Endothelial cell of umbilical vein (primary cell): ENCODE data around the gene MAML3. TPM values are rescaled to one million over a fixed set of nuclear protein-coding genes. Genes with fewer than 3 reads are reported as not detected.

ENCODE experiments used
- BruUV-seq: library from RNA; stranded (reverse); fragments of 400-500 nt; replicated peaks from 2 replicates; lab custom pipeline; 2021; lab: Mats Ljungman, UMichigan
- CTCF ChIA-PET: fragments of 300-600, 350-600 bp; sonication (Branson Sonifier 250); formaldehyde crosslinking; loops from one replicate; lab custom pipeline; 2021; ENCODE audit warnings: antibody characterized with exemption, inconsistent platforms; lab: Charles Lee
- POLR2A ChIA-PET: fragments of 300-600, 350-600 bp; sonication (Branson Sonifier 250); formaldehyde crosslinking; loops from one replicate; lab custom pipeline; 2021; ENCODE audit warnings: antibody characterized with exemption, inconsistent platforms; lab: Charles Lee
- DNase-seq: peaks from one replicate; pipeline ENCODE4 v3.0.0-alpha.2; 2011; ENCODE audit warnings: low read depth, low spot score
- FAIRE-seq: peaks from 2 replicates; lab custom pipeline; 2011; peaks lifted over from hg19 to GRCh38; lab: Jason Lieb, UNC
- H2AFZ ChIP-seq: 2 replicates; pipeline ENCODE4 v1.6.0; 2012; ENCODE audit warnings: low read depth, low read length, control low read depth, inconsistent platforms
- H3K27ac ChIP-seq: 2 replicates; pipeline ENCODE4 v1.5.1; 2011; ENCODE audit warnings: low read depth, mild to moderate bottlenecking, control low read depth, low read length, moderate library complexity; ENCODE audit not compliant: insufficient read depth
- H3K27me3 ChIP-seq, 2 experiments: 2 replicates each; pipeline versions ENCODE4 v1.6.0 to v1.6.1; 2011; ENCODE audit warnings: low read length in 2 of 2, mixed read lengths in 1 of 2; ENCODE audit not compliant: control insufficient read depth in 2 of 2, insufficient read depth in 2 of 2
- H3K36me3 ChIP-seq, 2 experiments: 2 replicates in 1 of 2; 3 replicates in 1 of 2; pipeline ENCODE4 v1.5.1; 2011; ENCODE audit warnings: low read length in 2 of 2, mild to moderate bottlenecking in 1 of 2, moderate library complexity in 1 of 2; ENCODE audit not compliant: control insufficient read depth in 2 of 2, insufficient read depth in 2 of 2; ENCODE audit errors: extremely low read depth in 1 of 2
- H3K4me1 ChIP-seq: 3 replicates; pipeline ENCODE4 v1.5.1; 2011; ENCODE audit warnings: mild to moderate bottlenecking, low read length; ENCODE audit not compliant: control insufficient read depth, insufficient read depth; ENCODE audit errors: extremely low read depth
- H3K4me2 ChIP-seq: 2 replicates; pipeline ENCODE4 v1.6.1; 2011; ENCODE audit warnings: low read length, control low read depth, mixed read lengths; ENCODE audit not compliant: insufficient read depth
- H3K4me3 ChIP-seq, 3 experiments: fragments of 200-600 bp in 1 of 3; sonication (generic), shearing (Covaris generic) in 1 of 3; replicated peaks in 1 of 3; 2 replicates each; pipeline ENCODE4 v1.5.1; 2011 to 2016; ENCODE audit warnings: control low read depth in 3 of 3, low read length in 3 of 3, mild to moderate bottlenecking in 2 of 3, inconsistent platforms in 1 of 3, low read depth in 1 of 3, moderate library complexity in 1 of 3; ENCODE audit not compliant: insufficient read depth in 1 of 3
- H3K79me2 ChIP-seq: 2 replicates; pipeline ENCODE4 v1.6.0; 2012; ENCODE audit warnings: low read length, inconsistent platforms; ENCODE audit not compliant: control insufficient read depth, insufficient read depth
- H3K9ac ChIP-seq: replicated peaks from 2 replicates; pipeline ENCODE3; 2011; ENCODE audit warnings: low read length, control low read depth; ENCODE audit not compliant: insufficient read depth; ENCODE audit errors: extremely low read depth
- H3K9me1 ChIP-seq: replicated peaks from 3 replicates; pipeline ENCODE4 v1.6.0; 2011; ENCODE audit warnings: mild to moderate bottlenecking, low read length; ENCODE audit not compliant: control insufficient read depth, insufficient read depth; ENCODE audit errors: extremely low read depth
- H3K9me3 ChIP-seq: replicated peaks from 2 replicates; pipeline ENCODE4 v1.5.1; 2012; ENCODE audit warnings: low read length, inconsistent platforms; ENCODE audit not compliant: control insufficient read depth, insufficient read depth
- H4K20me1 ChIP-seq: replicated peaks from 2 replicates; pipeline ENCODE3; 2011; ENCODE audit warnings: mild to moderate bottlenecking, low read length; ENCODE audit not compliant: control insufficient read depth, insufficient read depth; ENCODE audit errors: extremely low read depth
- CTCF ChIP-seq, 2 donors: IDR thresholded peaks; 1 replicate in 1 of 2; 2 replicates in 1 of 2; pipeline ENCODE4 v1.5.1; 2011; ENCODE audit warnings: low read length in 2 of 2, mild to moderate bottlenecking in 2 of 2, moderate library complexity in 2 of 2, control low read depth in 1 of 2, inconsistent platforms in 1 of 2, low read depth in 1 of 2; ENCODE audit not compliant: insufficient read depth in 1 of 2; ENCODE audit errors: extremely low read depth in 1 of 2
- EZH2 ChIP-seq: IDR thresholded peaks from 2 replicates; pipeline ENCODE4 v1.6.1; 2012; ENCODE audit warnings: borderline replicate concordance, low read depth, mild to moderate bottlenecking, moderate library complexity, low read length, inconsistent platforms; ENCODE audit not compliant: severe bottlenecking
- FOS ChIP-seq: IDR thresholded peaks from 2 replicates; pipeline ENCODE4 v1.6.1; 2011; ENCODE audit warnings: mild to moderate bottlenecking, low read length, moderate library complexity, borderline replicate concordance; ENCODE audit not compliant: insufficient read depth
- GATA2 ChIP-seq: IDR thresholded peaks from 2 replicates; pipeline ENCODE4 v1.7.0; 2011; ENCODE audit warnings: low read depth, mild to moderate bottlenecking, moderate library complexity, mixed read lengths, low read length; ENCODE audit not compliant: insufficient read length, insufficient read depth
- JUN ChIP-seq: IDR thresholded peaks from 2 replicates; pipeline ENCODE4 v1.6.1; 2011; ENCODE audit warnings: borderline replicate concordance, low read depth; ENCODE audit not compliant: insufficient read length, insufficient read depth
- MAX ChIP-seq: IDR thresholded peaks from 2 replicates; pipeline ENCODE4 v1.6.1; 2011; ENCODE audit not compliant: insufficient read depth, insufficient read length
- MYC ChIP-seq: IDR thresholded peaks from one replicate; pipeline ENCODE4 v1.6.1; 2011; ENCODE audit warnings: mild to moderate bottlenecking, low read depth, low read length
- POLR2A ChIP-seq: IDR thresholded peaks from 2 replicates; pipeline ENCODE4 v1.6.1; 2012; ENCODE audit warnings: low read depth, mild to moderate bottlenecking, control low read depth, low read length
- POLR2AphosphoS5 ChIP-seq: IDR thresholded peaks from 2 replicates; pipeline ENCODE4 v1.6.1; 2012; ENCODE audit warnings: low read depth, mild to moderate bottlenecking, control low read depth, low read length, moderate library complexity; ENCODE audit not compliant: insufficient read depth
- dilution Hi-C: fragments of 300-500 bp; cut with MboI; formaldehyde crosslinking; loops from one replicate; pipeline ENCODE4 v1.15.0; 2019; ENCODE audit warnings: low sequenced_read_pairs; ENCODE audit not compliant: extremely low pct_ligation_motif_present
- intact Hi-C: fragments of 100-400 bp; cut with micrococcal nuclease; formaldehyde crosslinking; loops from one replicate; pipeline ENCODE4 v1.10.0; 2022
- polyA plus RNA-seq, 4 experiments: library from polyadenylated mRNA; depleted of rRNA in 3 of 4; stranded (reverse) in 3 of 4; unstranded in 1 of 4; fragments of >200 nt; gene quantifications; 2 replicates each; pipeline versions ENCODE4 v1.2.1 to v1.2.3, GENCODE V29; 2011 to 2012; ENCODE audit warnings: missing spikeins in 1 of 4
- total RNA-seq: library from RNA; stranded (reverse); gene quantifications from 2 replicates; pipeline ENCODE4 v1.2.3, GENCODE V29; 2021

The MAML3 gene
- total and polyA plus RNA-seq, 2 donors (not counting 3 experiments of a cell fraction or from before 2014, with no cell fraction given) = 14.0 to 20.3 TPM

GRCh38 chr4:140085881-140086280 lies 68.1 kb downstream of the MAML3 start:
- Histone ChIP-seq H3K4me2 (no peak overlapping the region), H4K20me1 (no peaks in the 10 kb centered on the region), H3K79me2 (peaks cover 16% of the 10 kb centered on the region), H3K4me1 (peaks cover 40% of the 10 kb centered on the region), H3K27ac (no peak overlapping the region), H3K36me3 (no peaks in the 10 kb centered on the region), H3K9me3 (no peaks in the 10 kb centered on the region), H3K27me3 (no peaks in the 10 kb centered on the region), H2AFZ (no peak overlapping the region), H3K9ac (no peak overlapping the region), H3K9me1 (no peaks in the 10 kb centered on the region), H3K4me3 (no peak overlapping the region)
- ChIA-PET CTCF (interaction anchor here (1.3 to 1.8 kb wide), 2 partner anchors 10 to 18 kb away, joined by 4 to 5 read pairs; no protein-coding TSS in a partner anchor), POLR2A (no interaction called here)
- intact Hi-C loops = no loop called here
- dilution Hi-C loops = no loop called here
- no peak for FAIRE-seq
- DNase-seq = no peak
- TF ChIP-seq CTCF (IDR thresholded peaks at IDR 0.05; ENCODE audit: extremely low read depth in 1 of 2, insufficient read depth in 1 of 2, low read depth in 1 of 2, low read length in 2 of 2) = no peak
- TF ChIP-seq FOS = no peak
- no peak for TF ChIP-seq MYC
- TF ChIP-seq POLR2AphosphoS5 = no peak
- TF ChIP-seq GATA2 = no peak
- no peak for TF ChIP-seq MAX
- no peak for TF ChIP-seq POLR2A
- TF ChIP-seq EZH2 = no peak
- no peak for TF ChIP-seq JUN
- BruUV-seq = no TSS peak
